ENCODE results near the gene SRSF4. TPM values are rescaled to one million over a fixed set of nuclear protein-coding genes. Genes with fewer than 3 reads are reported as not detected.

The SRSF4 gene
- total and polyA plus RNA-seq, 9 of the 15 experiments (the other 6 are each of a cell fraction or from before 2014, with no cell fraction given), result 15.9 to 132 (median 82.0) TPM

DNA sequence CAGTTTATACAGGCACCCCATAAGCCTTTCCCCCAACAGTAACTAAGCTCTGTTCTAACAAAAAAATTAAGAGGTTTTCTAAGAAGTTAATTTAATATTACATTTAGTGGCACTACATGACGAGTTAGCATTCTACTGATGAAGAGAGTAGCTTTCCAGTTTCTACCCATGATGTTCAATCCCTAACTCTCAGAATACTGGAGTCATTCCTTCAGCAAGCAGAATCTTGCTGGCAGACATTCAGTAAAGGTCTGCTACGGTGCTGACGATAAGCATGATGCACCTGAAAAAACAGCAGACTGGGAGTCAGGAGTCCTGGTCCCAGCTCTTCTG, 24.5 kb downstream of the SRSF4 start (continued):
- TF ChIP-seq ZNF589 (CRISPR knock-in tag; IDR thresholded peaks at IDR 0.05; ENCODE audit: low read depth) (no peak), XRCC5 (IDR thresholded peaks at IDR 0.05; ENCODE audit: low read depth, low read length) (no peak), SIN3B (IDR thresholded peaks at IDR 0.05; ENCODE audit: low read depth) (no peak), NFE2L1 (tag; IDR thresholded peaks at IDR 0.05; ENCODE audit: borderline replicate concordance, low read depth) (no peak), ZNF143 (CRISPR knock-in tag; IDR thresholded peaks at IDR 0.05) (no peak), TEAD4 (IDR thresholded peaks at IDR 0.05; ENCODE audit: low read length) (0 out of 2 replicates have a peak, but pooled peaks have one; percentile 6), TEAD4 (CRISPR knock-in tag; IDR thresholded peaks at IDR 0.05; ENCODE audit: borderline replicate concordance) (no peak), NR4A1 (CRISPR knock-in tag; IDR thresholded peaks at IDR 0.05) (no peak), NR4A1 (tag; IDR thresholded peaks at IDR 0.05) (no peak), BRD9 (IDR thresholded peaks at IDR 0.05; ENCODE audit: low read depth, partially characterized antibody) (no peak), BRF2 (IDR thresholded peaks at IDR 0.05; ENCODE audit: borderline replicate concordance, insufficient read depth, insufficient read length) (no peak), HDAC8 (tag; IDR thresholded peaks at IDR 0.05) (no peak), MAFF (IDR thresholded peaks at IDR 0.05; ENCODE audit: low read length) (no peak), NFIC (IDR thresholded peaks at IDR 0.05) (no peak), BRF1 (IDR thresholded peaks at IDR 0.05; ENCODE audit: borderline replicate concordance, extremely low read depth, insufficient read length) (no peak), ZNF3 (CRISPR knock-in tag; IDR thresholded peaks at IDR 0.05) (no peak), E2F3 (CRISPR knock-in tag; IDR thresholded peaks at IDR 0.05) (no peak), RFX5 (IDR thresholded peaks at IDR 0.05; ENCODE audit: low read depth, low read length) (no peak), CREM (IDR thresholded peaks at IDR 0.05; ENCODE audit: low read depth) (no peak), BACH1 (tag; IDR thresholded peaks at IDR 0.05) (0 out of 2 replicates have a peak, but pooled peaks have one; percentile 5), IRF2 (CRISPR knock-in tag; IDR thresholded peaks at IDR 0.05) (no peak), TARDBP (IDR thresholded peaks at IDR 0.05) (no peak), HNRNPLL (IDR thresholded peaks at IDR 0.05; ENCODE audit: low read depth, low read length, poor library complexity, severe bottlenecking) (no peak), HDAC6 (IDR thresholded peaks at IDR 0.05; ENCODE audit: low read depth, low read length) (no peak), CTCF (IDR thresholded peaks at IDR 0.05 in 2 of 3, conservative IDR thresholded peaks at IDR 0.05 in 1 of 3; ENCODE audit: insufficient read depth in 2 of 3, low read depth in 1 of 3, low read length in 3 of 3) (no peak)
- TF ChIP-seq, protein P1, sequence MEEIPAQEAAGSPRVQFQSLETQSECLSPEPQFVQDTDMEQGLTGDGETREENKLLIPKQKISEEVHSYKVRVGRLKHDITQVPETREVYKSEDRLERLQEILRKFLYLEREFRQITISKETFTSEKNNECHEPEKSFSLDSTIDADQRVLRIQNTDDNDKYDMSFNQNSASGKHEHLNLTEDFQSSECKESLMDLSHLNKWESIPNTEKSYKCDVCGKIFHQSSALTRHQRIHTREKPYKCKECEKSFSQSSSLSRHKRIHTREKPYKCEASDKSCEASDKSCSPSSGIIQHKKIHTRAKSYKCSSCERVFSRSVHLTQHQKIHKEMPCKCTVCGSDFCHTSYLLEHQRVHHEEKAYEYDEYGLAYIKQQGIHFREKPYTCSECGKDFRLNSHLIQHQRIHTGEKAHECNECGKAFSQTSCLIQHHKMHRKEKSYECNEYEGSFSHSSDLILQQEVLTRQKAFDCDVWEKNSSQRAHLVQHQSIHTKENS (CRISPR knock-in tag; IDR thresholded peaks at IDR 0.05), result no peak
- TF ChIP-seq, protein P2, sequence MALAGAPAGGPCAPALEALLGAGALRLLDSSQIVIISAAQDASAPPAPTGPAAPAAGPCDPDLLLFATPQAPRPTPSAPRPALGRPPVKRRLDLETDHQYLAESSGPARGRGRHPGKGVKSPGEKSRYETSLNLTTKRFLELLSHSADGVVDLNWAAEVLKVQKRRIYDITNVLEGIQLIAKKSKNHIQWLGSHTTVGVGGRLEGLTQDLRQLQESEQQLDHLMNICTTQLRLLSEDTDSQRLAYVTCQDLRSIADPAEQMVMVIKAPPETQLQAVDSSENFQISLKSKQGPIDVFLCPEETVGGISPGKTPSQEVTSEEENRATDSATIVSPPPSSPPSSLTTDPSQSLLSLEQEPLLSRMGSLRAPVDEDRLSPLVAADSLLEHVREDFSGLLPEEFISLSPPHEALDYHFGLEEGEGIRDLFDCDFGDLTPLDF (CRISPR knock-in tag; IDR thresholded peaks at IDR 0.05), result no peak

All from K562 (cell line).